Panc1 (cell line): ENCODE results near the gene PCIF1.

Experiments used
- POLR2AphosphoS5 ChIP-seq: IDR thresholded peaks from 2 replicates; pipeline ENCODE4 v1.6.1; 2012; ENCODE audit warnings: mild to moderate bottlenecking, low read depth, low read length, moderate library complexity
- SIN3A ChIP-seq: IDR thresholded peaks from 2 replicates; pipeline ENCODE4 v1.6.1; 2012; ENCODE audit warnings: low read depth, mild to moderate bottlenecking, low read length, moderate library complexity, borderline replicate concordance; ENCODE audit not compliant: insufficient read depth
- TCF7L2 ChIP-seq: IDR thresholded peaks from 2 replicates; pipeline ENCODE4 v1.6.1; 2011; ENCODE audit warnings: mild to moderate bottlenecking, low read depth, low read length, inconsistent platforms
- TF ChIP-seq, protein P1 (sequence below): fragments of 450-650 bp; IDR thresholded peaks from 2 replicates; pipeline ENCODE4 v1.5.1; 2017; ENCODE audit warnings: mild to moderate bottlenecking
- TF ChIP-seq, protein P2 (sequence below), 2 experiments: IDR thresholded peaks; 2 replicates each; pipeline ENCODE4 v1.6.1; 2011 to 2012; ENCODE audit warnings: low read depth in 2 of 2, control low read depth in 1 of 2, low read length in 1 of 2, mild to moderate bottlenecking in 1 of 2, moderate library complexity in 1 of 2; ENCODE audit not compliant: insufficient read depth in 1 of 2

DNA sequence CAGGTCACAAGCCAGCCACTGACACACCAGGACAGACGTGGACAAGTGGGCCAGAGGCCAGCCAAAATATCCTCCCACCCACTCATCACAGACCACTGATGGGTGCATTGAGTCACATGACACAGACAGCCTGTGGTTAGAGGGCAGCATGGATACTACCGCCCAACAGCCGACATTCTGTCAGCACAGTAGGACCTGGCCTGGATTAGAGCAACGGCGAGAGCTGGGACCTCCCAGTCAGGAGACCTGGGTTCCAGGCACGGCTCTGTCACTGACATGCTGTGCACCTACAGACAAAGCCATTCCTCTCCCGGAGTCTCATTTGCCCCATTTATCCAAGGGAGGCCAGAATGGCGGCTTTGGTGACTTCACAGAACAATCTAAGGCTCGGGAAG is 29.5 kb downstream of the PCIF1 start:
- TF ChIP-seq, protein P1, sequence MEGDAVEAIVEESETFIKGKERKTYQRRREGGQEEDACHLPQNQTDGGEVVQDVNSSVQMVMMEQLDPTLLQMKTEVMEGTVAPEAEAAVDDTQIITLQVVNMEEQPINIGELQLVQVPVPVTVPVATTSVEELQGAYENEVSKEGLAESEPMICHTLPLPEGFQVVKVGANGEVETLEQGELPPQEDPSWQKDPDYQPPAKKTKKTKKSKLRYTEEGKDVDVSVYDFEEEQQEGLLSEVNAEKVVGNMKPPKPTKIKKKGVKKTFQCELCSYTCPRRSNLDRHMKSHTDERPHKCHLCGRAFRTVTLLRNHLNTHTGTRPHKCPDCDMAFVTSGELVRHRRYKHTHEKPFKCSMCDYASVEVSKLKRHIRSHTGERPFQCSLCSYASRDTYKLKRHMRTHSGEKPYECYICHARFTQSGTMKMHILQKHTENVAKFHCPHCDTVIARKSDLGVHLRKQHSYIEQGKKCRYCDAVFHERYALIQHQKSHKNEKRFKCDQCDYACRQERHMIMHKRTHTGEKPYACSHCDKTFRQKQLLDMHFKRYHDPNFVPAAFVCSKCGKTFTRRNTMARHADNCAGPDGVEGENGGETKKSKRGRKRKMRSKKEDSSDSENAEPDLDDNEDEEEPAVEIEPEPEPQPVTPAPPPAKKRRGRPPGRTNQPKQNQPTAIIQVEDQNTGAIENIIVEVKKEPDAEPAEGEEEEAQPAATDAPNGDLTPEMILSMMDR = no peak
- no peak for TF ChIP-seq SIN3A
- TF ChIP-seq POLR2AphosphoS5 = no peak
- TF ChIP-seq, protein P2, sequence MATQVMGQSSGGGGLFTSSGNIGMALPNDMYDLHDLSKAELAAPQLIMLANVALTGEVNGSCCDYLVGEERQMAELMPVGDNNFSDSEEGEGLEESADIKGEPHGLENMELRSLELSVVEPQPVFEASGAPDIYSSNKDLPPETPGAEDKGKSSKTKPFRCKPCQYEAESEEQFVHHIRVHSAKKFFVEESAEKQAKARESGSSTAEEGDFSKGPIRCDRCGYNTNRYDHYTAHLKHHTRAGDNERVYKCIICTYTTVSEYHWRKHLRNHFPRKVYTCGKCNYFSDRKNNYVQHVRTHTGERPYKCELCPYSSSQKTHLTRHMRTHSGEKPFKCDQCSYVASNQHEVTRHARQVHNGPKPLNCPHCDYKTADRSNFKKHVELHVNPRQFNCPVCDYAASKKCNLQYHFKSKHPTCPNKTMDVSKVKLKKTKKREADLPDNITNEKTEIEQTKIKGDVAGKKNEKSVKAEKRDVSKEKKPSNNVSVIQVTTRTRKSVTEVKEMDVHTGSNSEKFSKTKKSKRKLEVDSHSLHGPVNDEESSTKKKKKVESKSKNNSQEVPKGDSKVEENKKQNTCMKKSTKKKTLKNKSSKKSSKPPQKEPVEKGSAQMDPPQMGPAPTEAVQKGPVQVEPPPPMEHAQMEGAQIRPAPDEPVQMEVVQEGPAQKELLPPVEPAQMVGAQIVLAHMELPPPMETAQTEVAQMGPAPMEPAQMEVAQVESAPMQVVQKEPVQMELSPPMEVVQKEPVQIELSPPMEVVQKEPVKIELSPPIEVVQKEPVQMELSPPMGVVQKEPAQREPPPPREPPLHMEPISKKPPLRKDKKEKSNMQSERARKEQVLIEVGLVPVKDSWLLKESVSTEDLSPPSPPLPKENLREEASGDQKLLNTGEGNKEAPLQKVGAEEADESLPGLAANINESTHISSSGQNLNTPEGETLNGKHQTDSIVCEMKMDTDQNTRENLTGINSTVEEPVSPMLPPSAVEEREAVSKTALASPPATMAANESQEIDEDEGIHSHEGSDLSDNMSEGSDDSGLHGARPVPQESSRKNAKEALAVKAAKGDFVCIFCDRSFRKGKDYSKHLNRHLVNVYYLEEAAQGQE (IDR thresholded peaks at IDR 0.05; ENCODE audit: insufficient read depth in 1 of 2, low read depth in 2 of 2, low read length in 1 of 2) = no peak
- no peak for TF ChIP-seq TCF7L2
